HepG2 (cell line): Measurements from ENCODE around the gene CA11. TPM values are rescaled to one million over a fixed set of nuclear protein-coding genes. Genes with fewer than 3 reads are reported as not detected.
A peak's percentile ranks its signal among the peaks of the same experiment; 100 is the strongest.

ENCODE experiments used
- ATF7 ChIP-seq, 2 experiments: fragments of 450-650 bp in 1 of 2; sonication (generic) in 1 of 2; formaldehyde crosslinking in 1 of 2; IDR thresholded peaks; 2 replicates each; pipeline versions ENCODE4 v1.4.0 to v1.6.1; 2016 to 2020; ENCODE audit warnings: antibody characterized with exemption in 1 of 2, mild to moderate bottlenecking in 1 of 2, missing genetic modification reagents in 1 of 2
- ATM ChIP-seq: fragments of 450-650 bp; IDR thresholded peaks from 2 replicates; pipeline ENCODE4 v1.7.1; 2017; ENCODE audit warnings: mild to moderate bottlenecking, borderline replicate concordance
- BORCS8-MEF2B ChIP-seq: sonication (generic); formaldehyde crosslinking; IDR thresholded peaks from 2 replicates; pipeline ENCODE4 v1.8.0; 2022; ENCODE audit warnings: mild to moderate bottlenecking, missing genetic modification reagents
- FIP1L1 ChIP-seq: fragments of 200-400 bp; formaldehyde crosslinking; IDR thresholded peaks from 2 replicates; pipeline ENCODE4 v1.6.1; 2018; ENCODE audit warnings: low read depth, mild to moderate bottlenecking, low read length, moderate library complexity, borderline replicate concordance; ENCODE audit not compliant: insufficient read depth
- GABPA ChIP-seq, 2 experiments: IDR thresholded peaks; 2 replicates each; pipeline ENCODE4 v1.6.1; 2011 to 2016; ENCODE audit warnings: low read depth in 2 of 2, low read length in 1 of 2, missing biosample characterization in 1 of 2, missing genetic modification characterization in 1 of 2
- KLF16 ChIP-seq, 2 experiments: sonication (generic) in 1 of 2; formaldehyde crosslinking in 1 of 2; IDR thresholded peaks; 2 replicates each; pipeline versions ENCODE4 v1.6.1 to v1.8.0; 2016 to 2023; ENCODE audit warnings: missing genetic modification reagents in 2 of 2, missing compliant biosample characterization in 1 of 2
- NR2F1 ChIP-seq, 2 experiments: fragments of 450-650 bp in 1 of 2; formaldehyde crosslinking in 1 of 2; IDR thresholded peaks; 2 replicates each; pipeline versions ENCODE4 v1.5.0 to v1.6.1; 2016 to 2020; ENCODE audit warnings: mild to moderate bottlenecking in 1 of 2, missing compliant biosample characterization in 1 of 2, missing genetic modification reagents in 1 of 2, moderate library complexity in 1 of 2
- PHF5A ChIP-seq: IDR thresholded peaks from one replicate; pipeline ENCODE4 v1.6.1; 2018; ENCODE audit warnings: low read depth, missing genetic modification reagents; ENCODE audit not compliant: unreplicated experiment
- PRDM10 ChIP-seq: sonication (generic); formaldehyde crosslinking; IDR thresholded peaks from 2 replicates; pipeline ENCODE4 v1.4.0; 2020; ENCODE audit warnings: low read depth, missing genetic modification reagents
- RERE ChIP-seq: IDR thresholded peaks from 2 replicates; pipeline ENCODE4 v1.6.1; 2016; ENCODE audit warnings: low read depth, missing genetic modification reagents, missing compliant biosample characterization
- SMAD3 ChIP-seq: sonication (generic); formaldehyde crosslinking; IDR thresholded peaks from 2 replicates; pipeline ENCODE4 v1.4.0; 2020; ENCODE audit warnings: missing genetic modification reagents
- TCF7L2 ChIP-seq: IDR thresholded peaks from 2 replicates; pipeline ENCODE4 v1.6.1; 2011; ENCODE audit warnings: mild to moderate bottlenecking, low read depth, low read length, moderate library complexity
- ZBTB3 ChIP-seq: sonication (generic); formaldehyde crosslinking; IDR thresholded peaks from 2 replicates; pipeline ENCODE4 v1.4.0; 2020; ENCODE audit warnings: low read depth, mild to moderate bottlenecking, moderate library complexity, missing genetic modification reagents, borderline replicate concordance
- ZC3H13 ChIP-seq: sonication (generic); formaldehyde crosslinking; IDR thresholded peaks from 2 replicates; pipeline ENCODE4 v1.8.1; 2023; ENCODE audit warnings: mild to moderate bottlenecking, missing genetic modification reagents, moderate library complexity
- ZFP90 ChIP-seq: sonication (generic); formaldehyde crosslinking; IDR thresholded peaks from 2 replicates; pipeline ENCODE4 v1.8.0; 2022; ENCODE audit warnings: missing genetic modification reagents, mild to moderate bottlenecking, inconsistent platforms, borderline replicate concordance
- ZNF607 ChIP-seq: sonication (generic); formaldehyde crosslinking; IDR thresholded peaks from 2 replicates; pipeline ENCODE4 v1.5.1; 2020; ENCODE audit warnings: missing genetic modification reagents, mild to moderate bottlenecking, borderline replicate concordance
- ZNF792 ChIP-seq: IDR thresholded peaks from 2 replicates; pipeline ENCODE4 v1.6.1; 2016
- ZNF883 ChIP-seq: sonication (generic); formaldehyde crosslinking; IDR thresholded peaks from 2 replicates; pipeline ENCODE4 v1.5.1; 2020; ENCODE audit warnings: mild to moderate bottlenecking, missing genetic modification reagents; ENCODE audit errors: not compliant biosample characterization
- polyA plus RNA-seq, 8 experiments: library from polyadenylated mRNA; depleted of rRNA in 3 of 8; stranded (reverse) in 7 of 8; unstranded in 1 of 8; fragments of >200 nt; fragmentation: Illumina TruSeq in 4 of 8; extraction: Trizol in 4 of 8; gene quantifications; 2 replicates each; pipeline versions ENCODE4 v1.2.1 to v1.2.3, GENCODE V29; 2011 to 2016; ENCODE audit warnings: low read depth in 4 of 8, missing spikeins in 1 of 8, mixed read lengths in 1 of 8; ENCODE audit not compliant: insufficient read depth in 1 of 8
- total RNA-seq, 5 experiments: library from RNA; depleted of rRNA; stranded (reverse); fragments of >200 nt; fragmentation: Illumina TruSeq; extraction: Trizol; gene quantifications; 2 replicates each; pipeline ENCODE4 v1.2.3, GENCODE V29; 2016; ENCODE audit warnings: low read depth in 1 of 5

The CA11 gene
- total and polyA plus RNA-seq, 2 of the 13 experiments (the other 11 are each of a cell fraction or from before 2014, with no cell fraction given): 0.41 to 0.58 TPM

GRCh38 chr19:48637948-48638830, 7.8 kb downstream of the CA11 start (continued):
- TF ChIP-seq RERE (CRISPR knock-in tag): no peak
- no peak for TF ChIP-seq TCF7L2
- peak; percentile 44; the same call in 1 of the 2 replicates for TF ChIP-seq ATF7 (IDR thresholded peaks at IDR 0.05)
- TF ChIP-seq ATF7 (CRISPR knock-in tag; IDR thresholded peaks at IDR 0.05): no peak
- TF ChIP-seq ZBTB3 (CRISPR knock-in tag): no peak
- no peak for TF ChIP-seq ZFP90
- 0 out of 2 replicates have a peak, but pooled peaks have one; percentile 38 for TF ChIP-seq BORCS8-MEF2B (CRISPR knock-in tag)
- no peak for TF ChIP-seq ZNF883
- TF ChIP-seq KLF16 (CRISPR knock-in tag; IDR thresholded peaks at IDR 0.05): no peak
- TF ChIP-seq SMAD3 (CRISPR knock-in tag): no peak
- no peak for TF ChIP-seq NR2F1 (CRISPR knock-in tag; IDR thresholded peaks at IDR 0.05)
- TF ChIP-seq PHF5A: no peak
- peak; percentile 99 for TF ChIP-seq PRDM10 (CRISPR knock-in tag)
- no peak for TF ChIP-seq FIP1L1
- no peak; the same call in 1 of the 2 replicates for TF ChIP-seq ZNF792 (CRISPR knock-in tag)
- TF ChIP-seq GABPA (IDR thresholded peaks at IDR 0.05; ENCODE audit: low read depth, low read length): no peak
- peak; percentile 3 for TF ChIP-seq GABPA (CRISPR knock-in tag; IDR thresholded peaks at IDR 0.05; ENCODE audit: low read depth)
- TF ChIP-seq ATM: no peak
- 0 out of 2 replicates have a peak, but pooled peaks have one; percentile 6 for TF ChIP-seq ZC3H13 (CRISPR knock-in tag)
- no peak for TF ChIP-seq ZNF607
